HG03103 (cell line): ENCODE data around the gene CTAG1A.
A peak's percentile ranks its signal among the peaks of the same experiment; 100 is the strongest.
"Not testable (repeated sequence)": the region's sequence is repeated elsewhere in the genome, so short reads cannot be mapped to it uniquely, and the experiment has no call there.

ENCODE experiments used
- ATAC-seq: cut with Tn5 transposase; IDR thresholded peaks from one replicate; pipeline ENCODE4 v1.9.1; 2021; ENCODE audit warnings: low read depth; ENCODE audit not compliant: unreplicated experiment

The CTAG1A gene

GRCh38 chrX:154584585-154585183, at the start of gene CTAG1A:
Gene CTAG1A (plus strand): TSS chrX:154585133. CDS start chrX:154585207, 74 bp downstream.
- ATAC-seq: not testable (repeated sequence)

- ATAC-seq: no peak
These were observed 49.0 kb upstream of the CTAG1A start for GRCh38 chrX:154535892-154536291.

GRCh38 chrX:154539077-154539476, 45.9 kb upstream of the CTAG1A start:
- ATAC-seq: no peak

- not testable (repeated sequence) for ATAC-seq
These were observed 44.6 kb upstream of the CTAG1A start for GRCh38 chrX:154540365-154540764.

- no peak for ATAC-seq
These were observed 43.9 kb upstream of the CTAG1A start for GRCh38 chrX:154540897-154541535.

GRCh38 chrX:154541589-154541895, 43.4 kb upstream of the CTAG1A start:
- no peak for ATAC-seq

GRCh38 chrX:154541896-154542722, 42.8 kb upstream of the CTAG1A start:
- ATAC-seq: no peak

GRCh38 chrX:154542723-154543424, 42.1 kb upstream of the CTAG1A start:
- ATAC-seq: no peak

GRCh38 chrX:154545673-154546274, 39.2 kb upstream of the CTAG1A start:
- no peak for ATAC-seq

GRCh38 chrX:154546354-154547244, 38.3 kb upstream of the CTAG1A start, which contains the start of gene G6PD:
Gene G6PD (minus strand): TSS chrX:154546846. CDS start chrX:154546155, 691 bp downstream.
- peak; percentile 40 for ATAC-seq

- peak; percentile 73 for ATAC-seq
These were observed 37.5 kb upstream of the CTAG1A start, which contains the start of gene IKBKG for GRCh38 chrX:154547245-154548027. Gene IKBKG (plus strand): TSS chrX:154547620. CDS start chrX:154552003, 4,383 bp downstream.

- ATAC-seq: no peak
These were observed 37.0 kb upstream of the CTAG1A start for GRCh38 chrX:154548028-154548316.

GRCh38 chrX:154549766-154550165, 35.2 kb upstream of the CTAG1A start:
- no peak for ATAC-seq

GRCh38 chrX:154552112-154552806, 32.7 kb upstream of the CTAG1A start:
- ATAC-seq: not testable (repeated sequence)

GRCh38 chrX:154558060-154558690, 26.8 kb upstream of the CTAG1A start:
- ATAC-seq: not testable (repeated sequence)

- ATAC-seq: not testable (repeated sequence)
These were observed 26.0 kb upstream of the CTAG1A start for GRCh38 chrX:154558896-154559295.

GRCh38 chrX:154560326-154560725, 24.6 kb upstream of the CTAG1A start:
- not testable (repeated sequence) for ATAC-seq

GRCh38 chrX:154562295-154562694, 22.6 kb upstream of the CTAG1A start:
- not testable (repeated sequence) for ATAC-seq
